Activated B cell treated with CpG ODN at 0.5 μM for 24 hours (primary cell): ENCODE results near the gene SNX3. TPM values are rescaled to one million over a fixed set of nuclear protein-coding genes. Genes with fewer than 3 reads are reported as not detected.

ENCODE experiments used
- ATAC-seq: fragments of 200-7000 bp; cut with Tn5 transposase; one replicate; pipeline ENCODE4 v1.10.0; 2021; ENCODE audit warnings: low read depth, mild to moderate bottlenecking, moderate library complexity
- CTCF ChIA-PET: fragments of 350-600 bp; sonication (Branson Sonifier 250); formaldehyde crosslinking; loops from one replicate; lab custom pipeline; 2021; ENCODE audit warnings: antibody characterized with exemption; lab: Charles Lee
- POLR2A ChIA-PET: fragments of 350-600 bp; sonication (Branson Sonifier 250); formaldehyde crosslinking; loops from one replicate; lab custom pipeline; 2021; ENCODE audit warnings: antibody characterized with exemption; lab: Charles Lee
- DNase-seq: peaks from one replicate; pipeline ENCODE4 v3.0.0; 2022
- H3K27ac Mint-ChIP-seq: one replicate; pipeline ENCODE4 v1.8.0; 2020; ENCODE audit warnings: mixed read lengths
- H3K27me3 Mint-ChIP-seq: one replicate; pipeline ENCODE4 v1.8.0; 2021; ENCODE audit warnings: mixed read lengths
- H3K36me3 Mint-ChIP-seq: one replicate; pipeline ENCODE4 v1.8.0; 2021; ENCODE audit warnings: low read depth, mixed read lengths
- H3K4me1 Mint-ChIP-seq: one replicate; pipeline ENCODE4 v1.8.0; 2021; ENCODE audit warnings: mixed read lengths
- H3K4me3 Mint-ChIP-seq: one replicate; pipeline ENCODE4 v1.8.0; 2020; ENCODE audit warnings: mild to moderate bottlenecking, mixed read lengths
- H3K9me3 Mint-ChIP-seq: one replicate; pipeline ENCODE4 v1.8.0; 2020; ENCODE audit warnings: mixed read lengths
- CTCF ChIP-seq: fragments of 200-600 bp; IDR thresholded peaks from one replicate; pipeline ENCODE4 v1.8.0; 2022; ENCODE audit warnings: antibody characterized with exemption, mild to moderate bottlenecking
- intact Hi-C: fragments of 100-400 bp; cut with micrococcal nuclease; formaldehyde crosslinking; loops from one replicate; pipeline ENCODE4 v1.15.1; 2024
- total RNA-seq: library from RNA; stranded (reverse); gene quantifications from 2 replicates; pipeline ENCODE4 v1.2.3, GENCODE V29; 2022

The SNX3 gene
- total RNA-seq, 1 donor from 2014 or later = 121 TPM

- intact Hi-C loops = no loop called here
- no peak overlapping the region for H3K27ac Mint-ChIP-seq
- no peak for TF ChIP-seq CTCF
- no peaks in the 10 kb centered on the region for H3K9me3 Mint-ChIP-seq
- ATAC-seq (no peak), DNase-seq (no peak)
- H3K4me3 Mint-ChIP-seq = no peak overlapping the region
- no peaks in the 10 kb centered on the region for H3K4me1 Mint-ChIP-seq
- CTCF ChIA-PET = no interaction called here
- no peaks in the 10 kb centered on the region for H3K27me3 Mint-ChIP-seq
- POLR2A ChIA-PET = no interaction called here
- peaks cover 80% of the 10 kb centered on the region for H3K36me3 Mint-ChIP-seq
Measured at GRCh38 chr6:108211671-108212070, 49.2 kb downstream of the SNX3 start.

GRCh38 chr6:108210556-108210955, 50.3 kb downstream of the SNX3 start:
- no peaks in the 10 kb centered on the region for H3K9me3 Mint-ChIP-seq
- ChIA-PET CTCF (no interaction called here), POLR2A (no interaction called here)
- TF ChIP-seq CTCF = no peak
- H3K4me1 Mint-ChIP-seq = no peaks in the 10 kb centered on the region
- H3K36me3 Mint-ChIP-seq = peaks cover 81% of the 10 kb centered on the region
- H3K4me3 Mint-ChIP-seq = no peak overlapping the region
- no peak overlapping the region for H3K27ac Mint-ChIP-seq
- H3K27me3 Mint-ChIP-seq = no peaks in the 10 kb centered on the region
- intact Hi-C loops = no loop called here
- ATAC-seq = no peak
- DNase-seq = no peak

- POLR2A ChIA-PET = no interaction called here
- H3K36me3 Mint-ChIP-seq = peaks cover 80% of the 10 kb centered on the region
- no peaks in the 10 kb centered on the region for H3K4me1 Mint-ChIP-seq
- H3K27ac Mint-ChIP-seq = no peak overlapping the region
- no peaks in the 10 kb centered on the region for H3K9me3 Mint-ChIP-seq
- CTCF ChIA-PET = no interaction called here
- H3K27me3 Mint-ChIP-seq = no peaks in the 10 kb centered on the region
- DNase-seq (no peak), ATAC-seq (no peak)
- H3K4me3 Mint-ChIP-seq = no peak overlapping the region
- no peak for TF ChIP-seq CTCF
- intact Hi-C loops = loop anchor here (5.0 kb wide), 1 partner anchor 48 kb away; no protein-coding TSS in a partner anchor
Measured at GRCh38 chr6:108209738-108210137, 51.1 kb downstream of the SNX3 start.

GRCh38 chr6:108207013-108207412, 53.8 kb downstream of the SNX3 start:
- Mint-ChIP-seq H3K4me3 (no peak overlapping the region), H3K27me3 (no peaks in the 10 kb centered on the region), H3K9me3 (no peaks in the 10 kb centered on the region), H3K4me1 (peaks cover 12% of the 10 kb centered on the region), H3K27ac (no peak overlapping the region), H3K36me3 (peaks cover 72% of the 10 kb centered on the region)
- intact Hi-C loops = loop anchor here (5.0 kb wide), 1 partner anchor 50 kb away; no protein-coding TSS in a partner anchor
- TF ChIP-seq CTCF = no peak
- POLR2A ChIA-PET = no interaction called here
- ATAC-seq (no peak), DNase-seq (no peak)
- CTCF ChIA-PET = no interaction called here

GRCh38 chr6:108203189-108204112, 57.4 kb downstream of the SNX3 start:
- Mint-ChIP-seq H3K4me3 (no peak overlapping the region), H3K27ac (peak overlapping the region; percentile 41), H3K9me3 (no peaks in the 10 kb centered on the region), H3K4me1 (peaks cover 12% of the 10 kb centered on the region), H3K36me3 (peaks cover 40% of the 10 kb centered on the region), H3K27me3 (no peaks in the 10 kb centered on the region)
- ChIA-PET CTCF (no interaction called here), POLR2A (no interaction called here)
- DNase-seq = no peak
- peak; percentile 62 for ATAC-seq
- no peak for TF ChIP-seq CTCF
- intact Hi-C loops = no loop called here
